ENCODE data around the gene ZNF438.

The ZNF438 gene

GRCh38 chr10:30887839-30888238, 143.8 kb downstream of the ZNF438 start:
- no peak for DNase-seq (ENCODE audit: low read depth)
- TF ChIP-seq CTCF (IDR thresholded peaks at IDR 0.05; ENCODE audit: low read depth, low read length, missing control alignments): no peak
- no peak overlapping the region for H3K4me3 ChIP-seq (ENCODE audit: low read depth, low read length)
- in situ Hi-C loops (cut with HindIII; ENCODE audit: low sequenced_read_pairs): no loop called here

- DNase-seq (ENCODE audit: low read depth): no peak
- TF ChIP-seq CTCF (IDR thresholded peaks at IDR 0.05; ENCODE audit: low read depth, low read length, missing control alignments): no peak
- H3K4me3 ChIP-seq (ENCODE audit: low read depth, low read length): no peak overlapping the region
- in situ Hi-C loops (cut with HindIII; ENCODE audit: low sequenced_read_pairs): no loop called here
Measured at GRCh38 chr10:30885423-30885822, 146.2 kb downstream of the ZNF438 start.

DNA sequence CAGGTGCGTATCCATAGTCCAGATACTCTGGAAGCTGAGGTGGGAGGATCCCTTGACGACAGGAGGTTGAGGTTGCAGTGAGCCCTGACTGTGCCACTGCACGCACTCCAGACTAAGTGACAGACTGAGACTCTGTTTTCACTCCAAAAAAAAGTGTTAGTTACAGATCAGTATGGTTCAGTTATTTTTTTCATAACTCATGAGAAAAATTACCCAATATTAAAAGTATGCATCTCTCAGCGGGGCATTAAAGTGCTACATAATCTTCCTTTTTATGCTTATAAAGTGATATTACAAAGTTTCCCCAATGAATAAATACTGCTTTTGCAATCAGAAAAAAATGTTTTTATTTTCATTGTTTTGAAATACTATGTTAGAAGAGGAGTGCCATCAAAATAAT, 147.9 kb downstream of the ZNF438 start:
- in situ Hi-C loops (cut with HindIII; ENCODE audit: low sequenced_read_pairs): no loop called here
- DNase-seq (ENCODE audit: low read depth): no peak
- TF ChIP-seq CTCF (IDR thresholded peaks at IDR 0.05; ENCODE audit: low read depth, low read length, missing control alignments): no peak
- H3K4me3 ChIP-seq (ENCODE audit: low read depth, low read length): no peak overlapping the region

GRCh38 chr10:30883116-30883515, 148.5 kb downstream of the ZNF438 start:
- no peak overlapping the region for H3K4me3 ChIP-seq (ENCODE audit: low read depth, low read length)
- DNase-seq (ENCODE audit: low read depth): no peak
- no peak for TF ChIP-seq CTCF (IDR thresholded peaks at IDR 0.05; ENCODE audit: low read depth, low read length, missing control alignments)
- in situ Hi-C loops (cut with HindIII; ENCODE audit: low sequenced_read_pairs): no loop called here

- in situ Hi-C loops (cut with HindIII; ENCODE audit: low sequenced_read_pairs): no loop called here
- DNase-seq (ENCODE audit: low read depth): no peak
- no peak for TF ChIP-seq CTCF (IDR thresholded peaks at IDR 0.05; ENCODE audit: low read depth, low read length, missing control alignments)
- H3K4me3 ChIP-seq (ENCODE audit: low read depth, low read length): no peak overlapping the region
Measured at GRCh38 chr10:30882281-30882680, 149.4 kb downstream of the ZNF438 start.

- DNase-seq (ENCODE audit: low read depth): no peak
- TF ChIP-seq CTCF (IDR thresholded peaks at IDR 0.05; ENCODE audit: low read depth, low read length, missing control alignments): no peak
- in situ Hi-C loops (cut with HindIII; ENCODE audit: low sequenced_read_pairs): no loop called here
- H3K4me3 ChIP-seq (ENCODE audit: low read depth, low read length): no peak overlapping the region
Measured at GRCh38 chr10:30878920-30879319, 152.7 kb downstream of the ZNF438 start.

GRCh38 chr10:30877111-30877510, 154.6 kb downstream of the ZNF438 start:
- H3K4me3 ChIP-seq (ENCODE audit: low read depth, low read length): no peak overlapping the region
- no peak for TF ChIP-seq CTCF (IDR thresholded peaks at IDR 0.05; ENCODE audit: low read depth, low read length, missing control alignments)
- no peak for DNase-seq (ENCODE audit: low read depth)
- in situ Hi-C loops (cut with HindIII; ENCODE audit: low sequenced_read_pairs): no loop called here

All from astrocyte of the cerebellum (primary cell).